GM12865 (cell line): Measurements from ENCODE around the gene CATSPERD.
A peak's percentile ranks its signal among the peaks of the same experiment; 100 is the strongest.

Experiments
- DNase-seq: peaks from one replicate; pipeline ENCODE4 v3.0.0; 2010; ENCODE audit warnings: low read depth
- H3K4me3 ChIP-seq: 2 replicates; pipeline ENCODE4 v1.5.1; 2011; ENCODE audit warnings: mild to moderate bottlenecking, low read depth, low read length, control low read depth
- CTCF ChIP-seq: IDR thresholded peaks from 2 replicates; pipeline ENCODE4 v1.5.1; 2011; ENCODE audit warnings: low read length, control low read depth, low read depth, inconsistent platforms; ENCODE audit not compliant: insufficient read depth; ENCODE audit errors: missing control alignments

The CATSPERD gene

GRCh38 chr19:5799247-5800241 lies 79.1 kb downstream of the CATSPERD start:
- no peak for DNase-seq
- no peak overlapping the region for H3K4me3 ChIP-seq
- no peak for TF ChIP-seq CTCF

- TF ChIP-seq CTCF, result no peak
- no peak overlapping the region for H3K4me3 ChIP-seq
- DNase-seq, result no peak
These were observed 80.2 kb downstream of the CATSPERD start for GRCh38 chr19:5800361-5801270.

- no peak overlapping the region for H3K4me3 ChIP-seq
- DNase-seq, result no peak
- no peak for TF ChIP-seq CTCF
These were observed 81.6 kb downstream of the CATSPERD start for GRCh38 chr19:5801796-5802619.

- H3K4me3 ChIP-seq, result peak overlapping the region; percentile 50
- DNase-seq, result no peak
- TF ChIP-seq CTCF, result no peak
These were observed 83.0 kb downstream of the CATSPERD start for GRCh38 chr19:5803441-5803751.

GRCh38 chr19:5803752-5804515 lies 83.5 kb downstream of the CATSPERD start:
- DNase-seq, result peak; percentile 92
- peak overlapping the region; percentile 50 for H3K4me3 ChIP-seq
- peak; percentile 96 for TF ChIP-seq CTCF
